AG04450 (cell line): Measurements from ENCODE around the gene SULT1A3. TPM values are rescaled to one million over a fixed set of nuclear protein-coding genes. Genes with fewer than 3 reads are reported as not detected.

ENCODE experiments used
- CTCF ChIA-PET: fragments of 300-600, 350-600 bp; formaldehyde crosslinking; extraction: SDS; loops from one replicate; lab custom pipeline; 2022; ENCODE audit warnings: antibody characterized with exemption, inconsistent platforms; lab: Charles Lee
- POLR2A ChIA-PET: fragments of 350-600 bp; formaldehyde crosslinking; extraction: SDS; loops from one replicate; lab custom pipeline; 2021; ENCODE audit warnings: antibody characterized with exemption, inconsistent platforms; lab: Yijun Ruan, JAX
- DNase-seq: peaks from one replicate; pipeline ENCODE4 v3.0.0-alpha.2; 2011; ENCODE audit warnings: low read depth, low spot score
- H3K27ac ChIP-seq: one replicate; pipeline ENCODE4 v1.5.1; 2012; ENCODE audit warnings: low read depth, low read length, control low read depth
- H3K27me3 ChIP-seq: one replicate; pipeline ENCODE4 v1.6.0; 2012; ENCODE audit warnings: low read length; ENCODE audit not compliant: control insufficient read depth, insufficient read depth
- H3K4me3 ChIP-seq: 2 replicates; pipeline ENCODE4 v1.5.1; 2011; ENCODE audit warnings: mild to moderate bottlenecking, low read depth, low read length, control low read depth
- H3K9me3 ChIP-seq: 2 replicates; pipeline ENCODE4 v1.5.1; 2012; ENCODE audit warnings: low read length; ENCODE audit not compliant: control insufficient read depth, insufficient read depth
- polyA plus RNA-seq: library from polyadenylated mRNA; depleted of rRNA; stranded (reverse); fragments of >200 nt; gene quantifications from 2 replicates; pipeline ENCODE4 v1.2.3, GENCODE V29; 2011
- TF ChIP-seq, protein P1 (sequence below): IDR thresholded peaks from 2 replicates; pipeline ENCODE4 v1.5.1; 2011; ENCODE audit warnings: low read depth, low read length, control low read depth, inconsistent platforms

The SULT1A3 gene
- polyA plus RNA-seq, 1 experiment, result 7.3 TPM

DNA sequence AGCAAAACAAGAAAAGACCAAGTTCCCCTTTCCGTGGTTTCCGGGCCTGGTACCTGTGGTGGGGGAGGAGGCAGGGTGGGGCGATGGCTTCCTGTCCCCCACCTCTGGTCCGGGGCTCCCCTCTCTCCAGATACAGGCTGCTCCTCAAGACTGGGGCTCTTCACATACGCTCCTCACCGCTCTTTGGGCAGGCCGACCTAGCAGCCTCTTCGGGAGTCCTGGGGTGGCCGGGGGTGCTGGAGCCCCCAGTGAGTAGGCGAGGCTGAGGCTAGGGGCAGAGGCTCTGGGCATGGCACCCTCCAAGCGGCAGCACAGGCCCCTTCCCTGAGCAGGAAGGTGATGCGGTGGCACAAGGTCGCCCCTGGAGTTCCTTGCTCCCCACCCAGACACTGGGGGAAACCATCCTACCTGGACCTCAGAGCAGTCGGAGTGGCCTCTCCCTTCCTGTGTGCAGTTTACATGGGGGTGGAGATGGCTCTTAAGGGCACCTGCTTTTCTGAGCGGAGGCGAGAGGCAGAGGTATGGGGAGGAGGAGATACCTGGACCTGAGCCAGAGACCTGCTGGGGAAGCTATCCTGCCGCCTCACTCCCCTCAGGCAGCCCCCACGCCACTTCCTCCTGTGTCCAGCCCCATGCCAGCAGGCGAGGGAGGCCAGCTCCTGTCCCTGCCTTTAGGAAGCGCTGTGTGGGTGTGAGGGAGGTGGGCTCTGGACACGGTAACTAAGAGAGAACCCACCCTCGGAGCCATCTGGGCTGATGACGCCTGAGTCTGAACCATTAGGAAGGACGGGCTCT lies 14.8 kb upstream of the SULT1A3 start:
- DNase-seq, result no peak
- H3K4me3 ChIP-seq, result peak overlapping the region; percentile 65
- POLR2A ChIA-PET, result interaction anchor here (1.0 kb wide), 1 partner anchor 119 kb away, joined by 3 read pairs; the partner anchor contains the start of gene ALDOA

DNA sequence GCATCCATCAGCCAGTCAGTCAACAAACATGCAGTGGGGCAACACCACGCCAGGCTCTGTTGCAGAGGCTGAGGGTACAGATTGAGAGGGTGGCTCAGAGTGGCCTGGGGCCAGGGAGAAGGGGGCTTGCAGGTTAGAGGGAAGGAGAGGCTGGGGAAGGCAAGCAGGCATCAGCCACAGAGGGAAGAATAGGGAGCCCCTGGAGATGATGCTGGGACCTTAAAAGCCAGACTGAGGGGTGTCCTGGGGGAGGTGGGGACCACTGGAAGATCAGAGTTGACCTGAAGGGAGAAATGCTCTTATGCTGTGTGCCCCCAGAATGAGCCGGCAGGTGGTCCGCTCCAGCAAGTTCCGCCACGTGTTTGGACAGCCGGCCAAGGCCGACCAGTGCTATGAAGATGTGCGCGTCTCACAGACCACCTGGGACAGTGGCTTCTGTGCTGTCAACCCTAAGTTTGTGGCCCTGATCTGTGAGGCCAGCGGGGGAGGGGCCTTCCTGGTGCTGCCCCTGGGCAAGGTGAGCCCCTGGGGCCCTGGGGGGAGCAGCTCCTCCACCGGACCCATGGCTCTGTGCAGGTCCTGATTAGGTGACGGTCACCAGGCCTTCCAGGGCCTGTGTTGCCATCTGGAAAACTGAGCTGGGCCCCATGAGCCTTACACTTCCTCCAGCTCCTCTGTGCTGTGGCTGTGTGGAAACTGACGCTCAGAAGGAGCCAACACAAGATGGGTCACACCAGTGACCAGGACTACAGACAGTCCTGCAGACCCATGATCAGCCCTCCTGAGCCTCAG lies 14.0 kb upstream of the SULT1A3 start:
- H3K27ac ChIP-seq, result no peak overlapping the region
- POLR2A ChIA-PET, result no interaction called here

More for the DNA sequence above, 14.8 kb upstream of the SULT1A3 start:
- H3K27ac ChIP-seq, result no peak overlapping the region
- H3K9me3 ChIP-seq, result no peaks in the 10 kb centered on the region; the same call in 1 of the 2 replicates
- TF ChIP-seq, protein P1, sequence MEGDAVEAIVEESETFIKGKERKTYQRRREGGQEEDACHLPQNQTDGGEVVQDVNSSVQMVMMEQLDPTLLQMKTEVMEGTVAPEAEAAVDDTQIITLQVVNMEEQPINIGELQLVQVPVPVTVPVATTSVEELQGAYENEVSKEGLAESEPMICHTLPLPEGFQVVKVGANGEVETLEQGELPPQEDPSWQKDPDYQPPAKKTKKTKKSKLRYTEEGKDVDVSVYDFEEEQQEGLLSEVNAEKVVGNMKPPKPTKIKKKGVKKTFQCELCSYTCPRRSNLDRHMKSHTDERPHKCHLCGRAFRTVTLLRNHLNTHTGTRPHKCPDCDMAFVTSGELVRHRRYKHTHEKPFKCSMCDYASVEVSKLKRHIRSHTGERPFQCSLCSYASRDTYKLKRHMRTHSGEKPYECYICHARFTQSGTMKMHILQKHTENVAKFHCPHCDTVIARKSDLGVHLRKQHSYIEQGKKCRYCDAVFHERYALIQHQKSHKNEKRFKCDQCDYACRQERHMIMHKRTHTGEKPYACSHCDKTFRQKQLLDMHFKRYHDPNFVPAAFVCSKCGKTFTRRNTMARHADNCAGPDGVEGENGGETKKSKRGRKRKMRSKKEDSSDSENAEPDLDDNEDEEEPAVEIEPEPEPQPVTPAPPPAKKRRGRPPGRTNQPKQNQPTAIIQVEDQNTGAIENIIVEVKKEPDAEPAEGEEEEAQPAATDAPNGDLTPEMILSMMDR, result no peak
- no peaks in the 10 kb centered on the region for H3K27me3 ChIP-seq
- CTCF ChIA-PET, result no interaction called here

DNA sequence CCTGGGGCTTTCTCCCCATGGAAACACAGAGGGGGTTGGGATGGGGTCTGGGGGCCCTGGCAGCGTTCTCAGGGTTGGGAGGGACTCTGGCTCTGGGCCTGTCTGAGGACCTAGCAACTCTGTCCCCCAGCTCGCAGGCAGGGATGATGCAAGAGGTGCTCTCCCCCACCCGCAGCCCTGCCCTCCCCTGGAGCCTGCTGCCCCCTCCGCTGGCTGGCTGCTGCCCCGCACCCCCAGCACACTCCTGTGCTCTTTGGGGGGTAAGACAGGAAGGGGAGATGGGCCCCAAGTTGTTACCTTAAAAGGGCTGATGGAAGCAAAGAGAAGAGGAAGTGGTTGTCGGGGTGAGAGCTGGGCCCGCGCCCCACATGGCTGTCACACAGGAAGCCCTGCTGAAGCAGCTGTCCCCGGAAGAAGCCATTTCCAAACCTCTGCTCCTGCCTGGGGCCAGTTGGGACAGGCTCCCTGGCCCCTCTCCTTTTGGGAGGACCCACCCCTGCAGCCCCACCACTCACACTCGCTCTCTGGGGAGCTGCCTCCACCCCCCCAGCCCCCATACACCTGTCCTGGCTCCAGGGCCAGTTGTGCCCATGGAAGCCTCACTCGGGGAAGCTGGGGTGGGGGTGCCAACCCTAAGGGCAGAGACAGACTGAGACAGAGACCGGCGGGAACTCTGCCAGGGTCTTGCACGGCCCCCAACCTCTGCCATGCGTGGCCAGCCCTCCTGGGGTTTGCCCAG lies 13.2 kb upstream of the SULT1A3 start:
- Histone ChIP-seq H3K9me3 (no peaks in the 10 kb centered on the region; the same call in 1 of the 2 replicates), H3K4me3 (no peak overlapping the region), H3K27ac (no peak overlapping the region), H3K27me3 (no peaks in the 10 kb centered on the region)
- CTCF ChIA-PET, result no interaction called here
- no peak for DNase-seq
- POLR2A ChIA-PET, result no interaction called here
- TF ChIP-seq, protein P1, result no peak

More for the DNA sequence above, 14.0 kb upstream of the SULT1A3 start:
- TF ChIP-seq, protein P1, result no peak
- Histone ChIP-seq H3K4me3 (no peak overlapping the region), H3K9me3 (no peaks in the 10 kb centered on the region; the same call in 1 of the 2 replicates), H3K27me3 (no peaks in the 10 kb centered on the region)
- no peak for DNase-seq
- CTCF ChIA-PET, result no interaction called here

DNA sequence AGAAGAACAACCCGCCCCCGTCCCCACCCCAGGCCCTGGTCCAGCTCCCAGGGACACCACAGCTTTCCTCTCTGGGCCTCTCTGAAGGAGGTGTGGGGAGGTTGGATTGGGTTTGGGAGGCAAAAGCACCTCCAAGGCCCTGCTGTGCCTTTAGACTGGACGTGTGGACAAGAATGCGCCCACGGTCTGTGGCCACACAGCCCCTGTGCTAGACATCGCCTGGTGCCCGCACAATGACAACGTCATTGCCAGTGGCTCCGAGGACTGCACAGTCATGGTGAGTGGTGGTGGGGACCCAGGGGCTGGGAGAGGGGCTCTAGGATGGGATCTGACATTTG lies 12.6 kb upstream of the SULT1A3 start:
- no peaks in the 10 kb centered on the region for H3K27me3 ChIP-seq
- no peaks in the 10 kb centered on the region; the same call in 1 of the 2 replicates for H3K9me3 ChIP-seq
- DNase-seq, result no peak
- H3K27ac ChIP-seq, result no peak overlapping the region
- no peak overlapping the region for H3K4me3 ChIP-seq
- TF ChIP-seq, protein P1, result no peak
- ChIA-PET CTCF (no interaction called here), POLR2A (no interaction called here)
